Central memory CD4-positive, alpha-beta T cell (primary cell): ENCODE data around the gene BRI3.

Experiments
- DNase-seq: peaks from one replicate; pipeline ENCODE4 v3.0.0; 2022

Gene BRI3

DNA sequence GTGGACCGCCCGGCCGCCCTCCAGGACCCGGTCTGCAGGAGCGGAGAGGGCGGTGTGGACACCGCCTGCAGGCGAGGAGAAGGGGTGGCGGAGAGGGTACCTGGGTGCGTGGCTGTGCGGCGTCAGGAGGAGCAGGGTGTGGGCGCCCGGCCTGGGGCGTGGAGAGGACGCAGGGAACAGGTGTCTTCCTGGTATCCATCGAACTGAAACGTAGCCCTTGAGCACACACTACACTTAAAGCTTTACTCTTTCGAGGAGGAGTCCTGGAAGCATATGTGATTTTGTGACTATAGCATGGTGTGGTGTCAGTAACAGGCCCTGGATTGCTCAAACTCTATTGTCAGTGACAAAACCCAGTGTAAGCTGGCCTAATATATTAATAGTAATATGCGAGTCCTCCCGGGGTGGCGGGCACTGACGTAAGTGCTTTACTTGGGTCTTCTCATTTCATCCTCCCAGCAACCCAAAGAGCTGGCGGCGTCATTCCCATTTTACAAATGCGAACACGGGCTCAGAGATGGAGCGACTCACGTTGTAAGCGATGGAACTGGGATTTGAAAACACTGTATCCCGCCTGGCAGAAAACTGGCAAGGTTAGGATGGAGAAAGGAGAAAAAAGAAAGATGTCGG is 28.9 kb upstream of the BRI3 start:
- no peak for DNase-seq

DNA sequence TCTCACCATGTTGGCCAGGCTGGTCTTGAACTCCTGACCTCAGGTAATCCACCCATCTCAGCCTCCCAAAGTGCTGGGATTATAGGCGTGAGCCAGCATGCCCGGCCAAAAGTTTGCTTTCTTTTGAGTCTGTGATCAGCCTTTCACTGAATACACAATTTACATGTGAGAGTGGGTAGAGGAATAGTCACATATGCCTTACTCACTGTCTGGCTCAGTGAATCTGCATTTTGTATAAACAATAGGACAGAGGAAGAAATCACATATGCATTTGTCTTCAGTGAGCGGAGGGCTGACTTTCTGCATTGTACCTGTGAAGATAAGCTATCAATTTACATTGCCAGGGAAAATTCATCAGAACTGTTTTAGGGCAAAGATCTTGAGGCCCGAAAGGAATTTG is 27.0 kb upstream of the BRI3 start:
- DNase-seq: no peak

DNA sequence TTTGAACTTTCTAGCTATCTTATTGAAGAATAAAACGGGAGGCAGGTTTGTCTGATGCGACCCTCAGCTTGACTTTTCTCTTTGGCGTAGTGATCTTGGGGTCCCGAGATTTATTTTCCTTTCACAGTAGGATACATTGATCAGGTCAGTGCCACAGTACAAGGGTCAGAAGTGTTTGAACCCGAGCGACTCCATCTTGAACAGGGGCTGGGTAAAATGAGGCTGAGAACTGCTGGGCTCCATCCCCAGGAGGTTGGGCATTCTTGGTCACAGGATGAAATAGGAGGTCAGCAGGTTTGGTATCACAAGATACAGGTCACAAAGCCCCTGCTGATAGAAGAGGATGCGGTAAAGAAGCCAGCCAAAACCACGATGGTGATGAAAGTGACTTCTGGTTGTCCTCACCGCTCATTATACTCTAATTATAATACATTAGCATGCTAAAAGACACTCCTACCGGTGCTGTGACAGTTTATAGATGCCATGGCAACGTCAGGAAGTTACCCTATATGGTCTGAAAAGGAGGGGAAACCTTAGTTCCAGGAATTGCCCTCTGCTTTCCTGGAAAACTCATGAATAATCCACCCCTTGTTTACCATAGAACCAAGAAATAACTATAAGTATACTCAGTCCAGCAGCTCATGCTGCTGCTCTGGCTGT is 26.4 kb upstream of the BRI3 start:
- peak; percentile 42 for DNase-seq

DNA sequence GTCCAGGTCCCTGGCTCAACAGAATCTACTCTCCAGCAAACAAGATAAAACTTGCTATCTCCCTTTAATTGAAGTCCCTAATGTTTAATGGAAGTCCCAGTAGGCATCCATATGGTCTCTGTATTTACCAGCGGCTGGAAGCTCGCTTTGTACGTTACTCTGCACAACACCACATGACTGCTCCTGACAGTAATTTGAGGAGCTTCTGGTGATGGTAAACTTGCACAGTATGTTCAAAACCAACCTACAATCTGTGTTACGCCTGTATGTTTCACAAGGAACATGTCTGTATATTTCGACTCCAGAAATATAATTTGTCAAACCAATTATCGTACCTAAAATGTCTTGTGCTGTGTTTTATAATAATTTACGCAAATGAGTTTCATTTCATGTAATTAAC is 25.1 kb upstream of the BRI3 start:
- no peak for DNase-seq

DNA sequence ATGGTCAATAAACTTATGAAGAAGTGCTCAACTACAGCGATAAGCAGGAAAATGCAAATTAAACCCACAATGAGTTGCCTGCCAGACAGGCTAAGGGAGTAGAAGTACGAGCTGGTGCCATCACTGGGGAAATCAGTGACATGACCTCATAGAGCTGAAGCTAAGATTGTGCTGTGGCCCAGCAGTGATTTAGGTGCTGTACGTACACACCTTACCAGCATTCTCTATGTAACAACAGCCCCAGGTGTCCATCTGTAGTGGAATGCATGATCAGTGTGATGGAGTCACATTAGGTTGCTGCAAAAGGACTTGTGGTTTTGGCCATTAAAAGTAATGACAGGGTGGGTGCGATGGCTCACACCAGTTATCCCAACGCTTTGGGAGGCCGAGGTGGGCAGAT is 23.8 kb upstream of the BRI3 start:
- no peak for DNase-seq

DNA sequence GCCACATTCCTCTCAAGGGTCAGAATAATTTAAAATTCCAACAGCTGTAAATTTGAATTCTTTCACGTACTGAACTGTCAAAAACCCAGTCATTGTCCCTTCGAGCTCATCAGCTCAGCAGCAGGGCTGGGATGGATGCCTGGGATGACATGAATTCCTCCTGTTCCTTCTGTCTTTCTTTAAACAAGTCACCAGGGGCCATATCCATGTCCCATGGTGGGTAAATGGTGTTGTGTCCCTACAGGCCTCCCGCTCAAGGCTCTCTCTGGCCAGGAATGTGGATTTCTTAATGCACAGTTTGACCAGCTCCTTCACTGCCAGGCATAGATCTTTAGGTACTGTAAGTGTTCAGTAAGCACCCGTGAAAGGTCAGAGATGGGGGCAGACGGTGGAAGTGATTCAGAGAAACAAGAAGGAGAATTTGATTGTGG is 15.6 kb upstream of the BRI3 start:
- DNase-seq: no peak

DNA sequence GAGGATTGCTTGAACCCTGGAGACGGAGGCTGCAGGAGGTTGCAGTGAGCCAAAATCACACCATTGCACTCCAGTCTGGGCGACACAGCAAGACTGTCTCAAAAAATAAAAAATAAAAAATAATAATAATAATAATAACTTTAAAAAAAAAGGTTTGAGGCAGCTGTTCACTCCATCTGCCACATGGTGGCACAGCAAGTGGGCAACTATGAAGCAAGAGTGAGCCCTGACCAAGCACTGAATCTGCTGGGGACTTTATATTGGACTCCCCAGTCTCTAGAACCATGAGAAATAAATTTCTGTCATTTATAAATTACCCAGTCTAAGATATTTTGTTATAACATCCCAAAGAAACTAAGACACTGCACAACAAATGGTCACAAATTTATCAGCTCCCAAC is 14.6 kb upstream of the BRI3 start:
- no peak for DNase-seq

DNA sequence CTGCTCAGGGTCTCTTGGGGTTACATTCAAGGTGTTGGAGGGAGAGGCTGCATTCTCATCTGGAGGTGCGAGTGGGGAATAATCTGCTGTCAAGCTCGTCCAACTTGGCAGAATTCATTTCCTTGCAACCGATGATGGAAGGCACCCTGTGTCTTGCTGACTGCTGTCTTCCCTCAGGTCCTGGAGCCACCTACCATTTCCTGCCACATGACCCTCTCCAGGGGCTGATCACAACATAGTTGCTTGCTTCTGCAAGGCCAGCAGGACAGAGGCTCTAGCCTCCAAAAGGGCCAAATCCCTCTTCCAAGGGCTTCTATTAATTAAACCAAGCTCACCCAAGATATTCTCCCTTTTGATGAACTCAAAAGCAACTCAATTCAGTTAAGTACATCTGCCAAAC is 14.2 kb upstream of the BRI3 start:
- no peak for DNase-seq

DNA sequence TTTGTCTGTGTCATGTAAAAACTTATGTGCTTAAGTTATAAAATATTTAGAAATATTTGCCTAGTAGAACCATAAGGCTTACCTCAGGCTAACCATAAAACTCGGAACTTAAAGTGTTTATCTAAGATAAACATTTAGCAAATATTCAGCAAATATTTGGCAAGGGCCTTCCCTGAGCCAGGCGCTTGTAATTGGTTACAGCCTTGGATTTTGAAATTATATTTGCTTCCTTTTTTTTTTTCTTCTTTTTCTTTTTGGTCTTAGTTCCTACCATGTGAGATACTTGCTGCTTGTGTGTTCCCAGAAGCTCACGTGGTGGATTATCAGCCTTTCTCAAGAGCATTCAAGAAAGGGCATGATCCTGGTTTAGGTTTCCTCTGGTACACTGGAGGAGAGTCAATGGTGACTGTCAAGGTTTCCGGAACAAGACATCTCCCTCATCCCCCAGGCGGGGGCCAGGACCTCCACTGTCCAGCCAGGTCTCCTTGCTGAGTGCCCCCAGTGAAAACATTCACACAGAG is 5.2 kb upstream of the BRI3 start:
- DNase-seq: no peak

DNA sequence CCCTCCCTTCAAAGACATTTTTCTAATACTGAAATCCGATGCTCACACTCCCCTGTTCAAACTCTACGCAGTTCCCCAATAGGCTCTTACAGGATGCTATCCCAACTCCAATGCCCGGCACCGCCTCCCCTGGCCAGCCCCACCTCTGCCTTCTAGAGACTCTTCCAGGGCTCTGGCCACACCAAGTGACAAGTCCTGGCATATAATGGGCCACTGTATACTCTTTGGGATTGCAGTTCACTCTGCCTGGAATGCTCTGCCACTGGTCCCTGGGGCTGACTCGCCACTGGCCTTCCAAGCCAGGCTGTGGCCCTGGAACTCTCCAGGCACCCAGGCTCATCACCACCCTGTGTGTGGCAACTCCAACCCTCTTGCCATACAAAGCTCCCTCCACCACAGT is 3.1 kb upstream of the BRI3 start:
- DNase-seq: no peak

DNA sequence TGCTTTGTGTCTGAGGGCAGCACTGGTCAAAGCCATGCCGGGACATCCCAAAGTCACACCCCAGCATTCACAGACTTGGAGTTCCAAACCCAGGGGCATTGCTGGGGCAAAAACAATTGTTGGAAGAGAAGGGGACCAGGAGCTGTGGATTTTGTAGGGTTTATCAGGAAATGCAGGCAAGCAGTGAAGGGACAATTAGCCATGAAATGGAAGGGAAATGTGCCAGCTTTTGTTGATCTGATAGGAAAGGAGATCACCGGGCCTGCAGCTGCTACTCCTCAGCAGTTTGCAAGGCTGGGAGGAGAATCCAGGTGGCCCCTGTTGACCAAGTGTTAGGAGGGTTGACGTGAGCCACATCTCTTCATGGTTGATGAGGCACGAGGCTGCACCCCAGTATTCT is 2.5 kb upstream of the BRI3 start:
- DNase-seq: no peak

DNA sequence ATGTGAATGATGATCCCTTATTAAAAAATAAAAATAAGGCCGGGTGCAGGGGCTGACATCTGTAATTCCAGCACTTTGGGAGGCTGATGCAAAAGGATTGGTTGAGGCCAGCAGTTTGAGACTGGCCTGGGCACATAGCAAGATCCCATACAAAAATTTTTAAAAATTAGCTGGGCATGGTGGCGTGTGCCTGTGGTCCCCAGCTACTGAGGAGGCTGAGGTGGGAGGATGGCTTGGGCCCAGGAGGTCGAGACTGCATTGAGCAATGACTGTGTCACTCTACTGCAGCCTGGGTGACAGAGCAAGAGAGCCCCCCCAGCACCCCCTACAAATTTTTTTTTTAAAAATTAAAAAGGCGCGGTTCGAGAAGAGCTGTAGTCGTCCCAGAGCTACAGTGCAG is 1.2 kb upstream of the BRI3 start:
- no peak for DNase-seq

DNA sequence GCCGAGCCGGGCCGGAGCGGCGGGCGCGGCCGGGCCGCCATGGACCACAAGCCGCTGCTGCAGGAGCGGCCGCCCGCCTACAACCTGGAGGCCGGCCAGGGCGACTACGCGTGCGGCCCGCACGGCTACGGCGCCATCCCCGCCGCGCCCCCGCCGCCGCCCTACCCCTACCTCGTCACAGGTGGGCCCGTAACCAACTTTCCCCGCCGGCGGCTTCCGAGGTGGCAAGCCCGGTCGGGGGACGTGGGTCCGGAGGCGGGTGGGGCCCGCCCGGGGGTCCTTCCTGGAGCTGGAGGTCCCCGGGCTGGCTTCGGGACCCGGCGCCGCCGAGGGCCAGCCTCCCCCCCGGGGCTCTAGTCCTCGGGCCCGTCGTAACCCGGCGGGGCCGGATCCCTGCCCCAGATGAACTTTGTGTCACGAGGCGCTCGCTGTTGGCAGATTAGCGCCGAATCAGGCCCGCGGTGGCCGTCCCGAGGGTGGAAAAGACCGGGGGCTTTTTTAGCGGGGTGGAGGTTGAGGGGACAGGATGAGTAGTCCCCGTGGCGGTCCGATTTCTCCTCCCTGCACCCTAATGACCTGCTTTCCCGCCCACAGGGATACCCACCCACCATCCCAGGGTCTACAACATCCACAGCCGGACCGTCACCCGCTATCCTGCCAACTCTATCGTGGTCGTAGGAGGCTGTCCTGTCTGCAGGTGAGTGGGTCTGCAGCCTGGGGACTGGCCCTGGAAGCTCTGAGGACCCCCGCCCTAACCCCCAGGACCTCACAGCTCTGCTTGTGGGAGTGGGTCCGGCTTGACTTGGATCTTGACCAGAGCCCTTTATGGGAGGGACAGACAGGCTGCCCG is 496 bp downstream of the BRI3 start:
- DNase-seq: no peak

DNA sequence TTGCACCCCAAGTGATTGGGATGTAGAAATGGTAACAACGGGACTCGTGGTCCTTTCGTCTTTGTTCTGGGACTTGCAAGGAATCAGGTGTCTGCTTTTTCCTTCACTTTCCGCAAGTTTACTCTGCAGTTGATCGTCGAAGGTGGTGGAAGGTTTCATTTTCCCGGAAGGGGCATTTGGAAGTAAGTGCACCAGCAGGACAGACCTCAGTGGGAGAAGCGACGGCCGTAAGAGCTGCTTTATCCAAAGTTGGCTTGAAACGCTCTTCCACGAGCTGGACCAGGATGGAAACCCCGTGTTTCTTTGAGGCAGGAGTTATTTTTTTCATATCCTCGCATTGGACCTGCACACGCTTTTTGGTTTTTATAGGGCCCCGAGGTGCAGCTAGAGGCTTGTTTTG is 1.2 kb downstream of the BRI3 start:
- DNase-seq: no peak

DNA sequence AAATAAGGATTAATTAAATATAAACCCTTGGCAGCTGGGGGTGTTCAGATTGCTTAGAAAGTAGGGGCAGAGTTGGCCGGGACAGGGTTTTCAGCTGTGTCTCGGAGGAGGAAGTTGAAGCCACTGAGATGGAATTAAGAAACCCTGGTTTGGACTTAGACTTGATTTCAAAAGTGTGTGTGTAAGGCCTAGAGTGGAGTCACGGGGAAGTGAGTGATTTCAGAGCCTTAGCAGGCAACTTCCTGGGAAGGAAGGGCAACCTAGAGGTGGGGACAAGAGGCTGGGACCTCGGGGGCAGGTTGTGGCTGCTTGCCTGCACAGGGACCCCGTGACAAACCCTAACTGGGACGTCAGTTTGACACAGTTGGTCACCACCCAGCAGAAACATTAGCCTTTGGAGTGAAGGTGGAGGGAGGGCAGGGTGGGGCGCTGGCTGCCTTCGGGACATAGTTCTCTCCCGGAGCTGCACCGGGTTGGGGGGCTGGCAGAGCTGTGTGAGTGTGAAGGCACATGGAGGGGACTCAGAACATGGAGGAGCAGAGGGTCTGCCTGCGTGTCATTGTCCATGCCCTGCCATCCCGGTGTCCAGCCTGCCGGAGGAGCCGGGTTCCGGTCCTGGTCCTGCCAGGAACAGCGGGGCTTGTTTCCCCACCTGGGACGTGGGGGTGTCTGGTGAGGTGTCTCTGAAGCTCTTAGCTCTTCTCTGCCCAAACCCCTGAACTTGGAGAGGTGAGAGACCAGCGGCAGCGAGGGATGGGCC is 1.8 kb downstream of the BRI3 start:
- DNase-seq: no peak

DNA sequence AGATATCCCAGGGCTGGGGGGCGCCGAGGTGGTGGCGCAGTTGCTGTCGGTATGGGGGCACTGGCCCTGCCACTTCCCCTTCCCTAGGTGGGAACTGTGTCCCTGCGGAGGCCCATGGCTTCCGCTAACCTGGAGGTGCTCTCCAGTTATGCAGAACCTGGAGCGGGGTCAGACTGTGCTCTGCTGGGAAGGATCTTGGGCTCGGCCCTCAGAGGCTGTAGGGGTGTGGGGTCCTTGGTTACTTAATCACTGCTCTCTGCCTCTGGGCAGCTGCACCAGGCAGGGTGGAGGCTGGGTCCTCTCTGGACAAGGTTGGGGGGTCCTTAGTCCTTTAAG is 2.4 kb downstream of the BRI3 start:
- no peak for DNase-seq

DNA sequence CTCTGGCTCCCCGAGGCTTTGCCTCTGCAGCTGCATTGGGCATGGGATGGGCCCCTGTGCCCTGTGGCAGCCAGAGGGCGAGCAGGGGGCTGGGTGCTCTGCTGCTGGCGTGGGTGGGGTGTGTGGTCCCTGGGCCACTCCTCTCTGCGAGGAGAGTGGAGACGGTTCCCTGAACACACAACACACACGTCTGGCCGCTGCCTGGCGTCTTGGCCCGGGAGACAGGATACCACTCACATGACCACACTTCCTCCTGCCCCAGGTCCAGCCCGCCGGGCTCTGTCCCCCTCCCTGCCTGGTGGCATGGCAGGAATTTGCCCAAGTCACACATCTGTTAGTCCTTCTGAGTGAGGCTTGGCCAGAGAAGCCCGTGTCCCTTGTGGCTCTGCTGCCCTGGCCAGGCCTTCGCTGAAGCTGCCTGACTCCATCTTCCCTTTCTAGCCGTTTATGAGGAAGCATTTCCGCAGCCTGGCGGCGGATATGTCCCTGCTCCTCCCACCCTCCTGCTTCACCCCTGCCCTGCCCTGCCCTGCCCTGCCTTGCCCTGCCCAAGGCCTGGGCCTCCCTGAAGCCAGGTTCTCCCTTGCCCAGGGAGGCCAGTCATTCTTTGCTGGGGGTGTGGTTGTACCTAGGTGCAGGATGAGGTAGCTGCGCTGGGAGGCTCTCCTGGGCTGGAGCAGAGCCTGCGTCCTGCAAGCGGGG is 3.0 kb downstream of the BRI3 start:
- DNase-seq: no peak

DNA sequence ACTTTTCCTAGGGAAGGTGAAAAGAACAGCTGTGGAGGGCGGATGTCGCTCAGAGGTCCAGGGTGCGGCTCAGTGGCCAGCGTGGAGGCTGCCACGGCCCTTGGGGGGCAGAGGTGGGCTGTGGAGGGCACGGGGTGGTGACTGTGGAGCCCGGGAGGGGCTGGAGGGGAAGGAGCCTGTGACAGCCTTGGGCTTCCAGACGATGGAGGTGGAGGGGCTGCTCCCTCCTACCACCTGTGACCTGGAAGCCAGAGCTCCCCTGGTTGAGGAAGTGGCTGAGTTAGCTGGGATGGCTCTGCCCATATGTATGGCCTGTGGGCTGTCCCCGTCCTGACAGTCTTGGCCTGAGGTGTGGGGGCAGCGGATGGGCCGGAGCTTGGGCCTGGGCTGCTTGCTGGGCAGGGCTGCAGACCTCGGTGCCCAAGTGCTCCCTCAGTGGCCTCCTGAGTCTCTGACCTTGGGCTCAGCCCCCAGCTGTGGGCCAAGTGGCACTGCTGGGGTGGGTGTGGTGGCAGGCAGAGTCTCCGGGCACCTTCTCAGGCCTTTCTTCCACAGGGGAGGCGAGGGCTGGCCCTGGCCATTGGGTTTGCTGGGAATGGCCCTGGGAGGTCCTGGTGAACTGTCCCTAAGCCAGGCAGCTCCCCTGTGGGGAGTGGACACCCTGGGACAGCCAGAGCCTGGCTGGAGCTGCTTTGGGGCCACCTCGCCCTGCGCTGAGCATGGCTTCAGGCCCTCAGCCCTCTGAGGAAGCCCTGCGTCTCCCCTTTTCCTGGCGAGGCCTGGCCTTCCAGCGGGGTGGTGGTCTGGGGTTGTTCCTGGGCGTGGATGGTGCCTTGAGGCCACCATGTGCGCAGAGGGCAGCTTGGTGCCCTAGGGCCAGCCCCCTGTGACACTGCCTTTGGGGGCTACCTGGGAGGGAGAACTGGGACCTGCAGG is 3.9 kb downstream of the BRI3 start:
- DNase-seq: no peak

DNA sequence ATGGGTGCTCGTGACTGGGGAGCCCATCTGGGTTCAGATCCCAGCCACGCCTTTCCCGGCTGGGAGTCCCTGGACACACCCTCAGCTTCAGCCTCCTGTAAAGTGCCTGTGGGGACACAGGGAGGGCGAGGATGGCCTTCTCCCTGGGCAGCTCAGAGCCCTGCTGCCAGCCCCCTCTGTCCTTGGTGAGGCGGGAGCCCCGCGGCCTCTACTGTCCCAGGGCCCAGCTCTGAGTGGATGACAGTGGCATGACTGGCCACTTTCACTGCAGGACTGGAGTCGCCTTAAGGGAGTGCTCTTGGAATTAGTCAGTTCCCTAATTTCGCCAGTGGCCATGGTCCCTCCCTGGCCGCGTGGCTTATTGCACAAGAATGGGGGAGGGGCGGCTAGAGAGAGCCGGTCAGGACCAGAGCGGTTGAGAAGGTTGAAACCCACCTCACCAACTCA is 4.6 kb downstream of the BRI3 start:
- no peak for DNase-seq

DNA sequence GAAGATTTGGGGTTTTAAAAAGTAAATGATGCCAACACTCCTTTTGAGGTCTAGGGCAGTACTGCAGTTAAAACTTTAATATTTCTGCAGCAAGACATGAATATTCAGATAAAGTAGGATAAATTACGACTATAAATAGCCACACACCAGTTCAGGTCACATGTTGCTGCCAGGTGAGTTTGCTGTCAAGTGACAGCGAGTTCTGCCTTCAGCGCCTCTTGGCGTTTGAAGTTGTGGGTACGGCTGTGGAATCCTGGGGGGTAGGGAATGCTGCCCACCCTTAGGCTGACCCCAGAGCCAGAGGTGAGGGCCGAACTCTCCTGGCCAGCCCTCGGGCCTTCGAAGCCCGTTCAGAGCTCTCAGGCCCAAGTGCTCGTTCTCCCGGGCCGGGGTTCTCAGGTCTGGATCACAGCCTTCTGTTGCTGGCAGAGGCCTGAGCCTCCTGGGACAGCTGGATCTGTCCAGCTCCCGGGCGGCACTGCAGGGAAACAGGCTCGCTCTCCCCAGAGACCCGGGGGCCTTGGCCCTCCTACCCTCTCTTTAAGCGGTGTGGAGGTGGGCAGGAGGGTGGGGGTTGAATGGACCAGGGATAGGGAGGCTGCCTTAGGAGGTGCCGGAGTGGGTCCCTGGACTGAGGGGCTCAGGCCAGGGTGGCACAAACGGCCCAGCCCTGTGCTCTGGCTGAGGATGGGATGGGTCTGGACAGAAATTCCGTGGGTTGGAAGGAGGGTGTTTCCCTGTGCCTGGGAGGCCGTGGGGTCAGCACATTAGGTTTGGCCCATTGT is 5.4 kb downstream of the BRI3 start:
- no peak for DNase-seq
